Measurements from ENCODE around the gene TULP3. TPM values are rescaled to one million over a fixed set of nuclear protein-coding genes. Genes with fewer than 3 reads are reported as not detected.

The TULP3 gene
- total and polyA plus RNA-seq, 2 of the 8 experiments (the other 6 are each of a cell fraction or from before 2014, with no cell fraction given) = 18.4 to 21.2 TPM

- H2BK15ac ChIP-seq (ENCODE audit: low read length) = no peak overlapping the region
- no peak overlapping the region for H3K18ac ChIP-seq (ENCODE audit: extremely low read depth, low read length)
- H2BK20ac ChIP-seq (ENCODE audit: low read length) = no peak overlapping the region
- no peak overlapping the region for H3K23ac ChIP-seq (ENCODE audit: insufficient read length)
- H3K4me2 ChIP-seq (ENCODE audit: insufficient read depth in 1 of 2, low read depth in 2 of 2, low read length in 2 of 2) = no peak overlapping the region
- DNase-seq (ENCODE audit: low read depth in 1 of 2, low spot score in 2 of 2) = no peak
- no peak overlapping the region for H4K5ac ChIP-seq (ENCODE audit: insufficient read length, low read depth, low read length)
- H3K14ac ChIP-seq (ENCODE audit: insufficient read length) = no peak overlapping the region
- no peaks in the 10 kb centered on the region for H3K23me2 ChIP-seq (ENCODE audit: low read depth, low read length)
- H3K36me3 ChIP-seq (ENCODE audit: control insufficient read depth in 2 of 4, insufficient read depth in 4 of 4, low read length in 3 of 4) = no peaks in the 10 kb centered on the region; a peak in 1 of 8 replicates
- no peak overlapping the region for H3K56ac ChIP-seq (replicated peaks; ENCODE audit: insufficient read length, low read depth, low read length)
- no peaks in the 10 kb centered on the region; a peak in 1 of 7 replicates for H3K27me3 ChIP-seq (replicated peaks in 1 of 4; ENCODE audit: control insufficient read depth in 3 of 4, extremely low read depth in 1 of 4, insufficient read depth in 3 of 4, low read length in 3 of 4)
- H4K91ac ChIP-seq (replicated peaks; ENCODE audit: insufficient read length, low read length) = no peak overlapping the region
- peaks cover 0 to 3% of the 10 kb centered on the region in 2 experiments for H4K20me1 ChIP-seq (replicated peaks in 1 of 2; ENCODE audit: control insufficient read depth in 1 of 2, insufficient read depth in 2 of 2, low read length in 2 of 2)
- no peak overlapping the region for H3K9ac ChIP-seq (replicated peaks in 1 of 4; ENCODE audit: extremely low read depth in 1 of 4, low read depth in 3 of 4, low read length in 3 of 4)
- no peak overlapping the region; the same call in 1 of the 2 replicates for H4K8ac ChIP-seq (ENCODE audit: extremely low read depth, insufficient read depth, low read length)
- ChIA-PET POLR2A (ENCODE audit: partially characterized antibody) (no interaction called here), CTCF (ENCODE audit: partially characterized antibody) (interaction anchor here (1.2 to 1.4 kb wide), 3 partner anchors 8 to 117 kb away, joined by 3 to 6 read pairs (median 6); no protein-coding TSS in a partner anchor)
- no peaks in the 10 kb centered on the region for H3K9me3 ChIP-seq (ENCODE audit: insufficient read depth in 2 of 2, low read depth in 1 of 2, low read length in 1 of 2)
- H2AFZ ChIP-seq (ENCODE audit: low read length) = no peak overlapping the region
- no peak overlapping the region for H3K27ac ChIP-seq (ENCODE audit: low read depth, low read length)
- H2AK5ac ChIP-seq (ENCODE audit: low read depth, low read length) = no peak overlapping the region
- H2BK5ac ChIP-seq (ENCODE audit: low read depth, low read length) = no peak overlapping the region
- H3K4me1 ChIP-seq (replicated peaks in 1 of 4; ENCODE audit: control insufficient read depth in 3 of 4, insufficient read depth in 4 of 4, low read length in 3 of 4) = no peaks in the 10 kb centered on the region; a peak in 3 of 7 replicates
- no peak overlapping the region for H2BK12ac ChIP-seq (ENCODE audit: low read depth, low read length)
- no peaks in the 10 kb centered on the region for H3K79me1 ChIP-seq (ENCODE audit: low read depth, low read length)
- no peak overlapping the region for H3K4me3 ChIP-seq (ENCODE audit: extremely low read depth in 1 of 4, insufficient read depth in 2 of 4, low read depth in 3 of 4, low read length in 4 of 4)
- 85% methylated on average over 9 of the region's 9 CpGs; no CpG with 5 or more reads in 1 of the 2 experiments for WGBS, 2 experiments (ENCODE audit: extremely low coverage in 1 of 2, insufficient coverage in 1 of 2, insufficient read length in 1 of 2, insufficient replicate concordance in 2 of 2, low coverage in 1 of 2, low lambda C conversion rate in 2 of 2, missing lambda C conversion rate in 1 of 2)
- no peak overlapping the region for H3K4ac ChIP-seq (replicated peaks; ENCODE audit: insufficient read length, low read depth, low read length)
- no peak overlapping the region for H2BK120ac ChIP-seq (replicated peaks; ENCODE audit: low read depth, low read length)
- no peaks in the 10 kb centered on the region for H3K79me2 ChIP-seq (ENCODE audit: control insufficient read depth in 1 of 2, insufficient read depth in 2 of 2, low read length in 2 of 2)
- FAIRE-seq = no peak
- no peak for TF ChIP-seq SUZ12 (IDR thresholded peaks at IDR 0.05; ENCODE audit: low read length)
- TF ChIP-seq CBX8 (IDR thresholded peaks at IDR 0.05; ENCODE audit: borderline replicate concordance, low read depth, low read length) = no peak
- TF ChIP-seq SIN3A (conservative IDR thresholded peaks at IDR 0.05 in 1 of 2, IDR thresholded peaks at IDR 0.05 in 1 of 2; ENCODE audit: low read depth in 1 of 2, low read length in 2 of 2) = no peak
These were observed 49.5 kb upstream of the TULP3 start for GRCh38 chr12:2841056-2841650.
